Lower leg skin (tissue), 4 donors: Measurements from ENCODE around the gene LRP1. TPM values are rescaled to one million over a fixed set of nuclear protein-coding genes. Genes with fewer than 3 reads are reported as not detected.

Experiments used
- DNase-seq, 2 donors: peaks; one replicate each; pipeline ENCODE4 v3.0.0-alpha.2; 2019; ENCODE audit warnings: low spot score in 2 of 2
- H3K4me3 ChIP-seq: fragments of 200-600 bp; sonication (generic); 2 replicates; pipeline ENCODE4 v1.5.1; 2017; ENCODE audit warnings: mild to moderate bottlenecking, low read depth; ENCODE audit not compliant: poor library complexity, severe bottlenecking
- CTCF ChIP-seq, 3 donors: fragments of 450-650 bp; IDR thresholded peaks; one replicate each; pipeline ENCODE4 v1.5.1; 2016; ENCODE audit warnings: antibody characterized with exemption in 3 of 3, mild to moderate bottlenecking in 3 of 3, moderate library complexity in 2 of 3
- POLR2A ChIP-seq, 2 donors: fragments of 450-650 bp; IDR thresholded peaks; one replicate each; pipeline ENCODE4 v1.6.1; 2016 to 2017; ENCODE audit warnings: antibody characterized with exemption in 2 of 2, mild to moderate bottlenecking in 1 of 2, moderate library complexity in 1 of 2
- WGBS, 2 donors: methylation state at CpG; one replicate each; pipeline ENCODE4 v1.1.5; 2018; 5-methylcytosine and 5-hydroxymethylcytosine counted together
- intact Hi-C: fragments of 100-400 bp; cut with DNase I; formaldehyde crosslinking; loops from one replicate; pipeline ENCODE4 v1.15.0; 2023; ENCODE audit warnings: low total_unique reads
- total RNA-seq, 4 donors: library from RNA; depleted of rRNA; stranded (reverse); fragments of >200 nt; gene quantifications; one replicate each; pipeline ENCODE4 v1.1.0, GENCODE V29; 2016

The LRP1 gene
- total RNA-seq, 4 donors from 2014 or later = 93.4 to 156 (median 101) TPM

GRCh38 chr12:57107456-57108155 is 20.7 kb upstream of the LRP1 start:
- no peak for DNase-seq
- WGBS, 2 donors = 50 to 64% methylated on average over 7 of the region's 7 CpGs
- TF ChIP-seq CTCF (IDR thresholded peaks at IDR 0.05) (no peak), POLR2A (IDR thresholded peaks at IDR 0.05) (no peak)
- H3K4me3 ChIP-seq = no peak overlapping the region
- intact Hi-C loops = no loop called here

- 41 to 45% methylated on average over 7 of the region's 7 CpGs for WGBS, 2 donors
- DNase-seq = no peak
- intact Hi-C loops = loop anchor here (5.0 kb wide), 1 partner anchor 42 kb away; no protein-coding TSS in a partner anchor
- peak overlapping the region; percentile 64 for H3K4me3 ChIP-seq
- no peak for TF ChIP-seq CTCF (IDR thresholded peaks at IDR 0.05)
- TF ChIP-seq POLR2A (IDR thresholded peaks at IDR 0.05) = no peak
Observed at GRCh38 chr12:57109207-57110103, 18.8 kb upstream of the LRP1 start.

- DNase-seq = peak; percentile 81 to 96
- H3K4me3 ChIP-seq = peak overlapping the region; percentile 64
- TF ChIP-seq CTCF (IDR thresholded peaks at IDR 0.05) = no peak
- no peak for TF ChIP-seq POLR2A (IDR thresholded peaks at IDR 0.05)
- 3% methylated on average over 23 to 28 of the region's 28 CpGs for WGBS, 2 donors
- intact Hi-C loops = loop anchor here (5.0 kb wide), 1 partner anchor 43 kb away; no protein-coding TSS in a partner anchor
Observed at GRCh38 chr12:57110104-57111030, 17.9 kb upstream of the LRP1 start.

- intact Hi-C loops = loop anchor here (5.0 kb wide), 1 partner anchor 44 kb away; no protein-coding TSS in a partner anchor
Observed at GRCh38 chr12:57111031-57111734, 17.1 kb upstream of the LRP1 start, which contains the start of gene STAT6. TSS of gene STAT6 (minus strand) at chr12:57111362. CDS start at chr12:57108278, 3,084 bp downstream.

More at GRCh38 chr12:57111031-57111734, 17.1 kb upstream of the LRP1 start, which contains the start of gene STAT6:
- TF ChIP-seq POLR2A (IDR thresholded peaks at IDR 0.05) (peak in 1 of 2 donors; percentile 50), CTCF (IDR thresholded peaks at IDR 0.05) (no peak)
- WGBS, 2 donors = 1 to 2% methylated on average over 13 of the region's 13 CpGs
- peak; percentile 91 to 96 for DNase-seq
- H3K4me3 ChIP-seq = peak within 1 kb of the TSS; percentile 64
